Mesothelial cell of epicardium (in vitro differentiated cells): ENCODE data around the gene EFEMP2. TPM values are rescaled to one million over a fixed set of nuclear protein-coding genes. Genes with fewer than 3 reads are reported as not detected.

Experiments
- DNase-seq, 2 experiments: peaks; one replicate each; pipeline ENCODE4 v3.0.0; 2021; ENCODE audit warnings: low spot score in 2 of 2; ENCODE audit not compliant: unreplicated experiment in 2 of 2
- H3K27ac Mint-ChIP-seq: 2 replicates; pipeline ENCODE4 v1.8.0; 2021; ENCODE audit warnings: mixed read lengths
- H3K27me3 Mint-ChIP-seq: 2 replicates; pipeline ENCODE4 v1.8.0; 2021; ENCODE audit warnings: low read depth, mixed read lengths
- H3K36me3 Mint-ChIP-seq: 2 replicates; pipeline ENCODE4 v1.8.0; 2021; ENCODE audit warnings: mixed read lengths
- H3K4me1 Mint-ChIP-seq: 2 replicates; pipeline ENCODE4 v1.8.0; 2021; ENCODE audit warnings: mixed read lengths
- H3K4me3 Mint-ChIP-seq: 2 replicates; pipeline ENCODE4 v1.8.0; 2021; ENCODE audit warnings: mild to moderate bottlenecking, moderate library complexity, mixed read lengths
- H3K9me3 Mint-ChIP-seq: 2 replicates; pipeline ENCODE4 v1.8.0; 2021; ENCODE audit warnings: mixed read lengths
- total RNA-seq: library from RNA; stranded (reverse); gene quantifications from 3 replicates; pipeline ENCODE4 v1.2.1, GENCODE V29; 2021
- TF ChIP-seq, protein P1 (sequence below): fragments of 200-600 bp; sonication (generic); IDR thresholded peaks from one replicate; pipeline ENCODE4 v1.5.0; 2021; ENCODE audit warnings: antibody characterized with exemption; ENCODE audit not compliant: unreplicated experiment

The EFEMP2 gene
- total RNA-seq, 1 donor from 2014 or later, result 203 TPM

- DNase-seq, result peak in 1 of 2 experiments; percentile 60
- TF ChIP-seq, protein P1, sequence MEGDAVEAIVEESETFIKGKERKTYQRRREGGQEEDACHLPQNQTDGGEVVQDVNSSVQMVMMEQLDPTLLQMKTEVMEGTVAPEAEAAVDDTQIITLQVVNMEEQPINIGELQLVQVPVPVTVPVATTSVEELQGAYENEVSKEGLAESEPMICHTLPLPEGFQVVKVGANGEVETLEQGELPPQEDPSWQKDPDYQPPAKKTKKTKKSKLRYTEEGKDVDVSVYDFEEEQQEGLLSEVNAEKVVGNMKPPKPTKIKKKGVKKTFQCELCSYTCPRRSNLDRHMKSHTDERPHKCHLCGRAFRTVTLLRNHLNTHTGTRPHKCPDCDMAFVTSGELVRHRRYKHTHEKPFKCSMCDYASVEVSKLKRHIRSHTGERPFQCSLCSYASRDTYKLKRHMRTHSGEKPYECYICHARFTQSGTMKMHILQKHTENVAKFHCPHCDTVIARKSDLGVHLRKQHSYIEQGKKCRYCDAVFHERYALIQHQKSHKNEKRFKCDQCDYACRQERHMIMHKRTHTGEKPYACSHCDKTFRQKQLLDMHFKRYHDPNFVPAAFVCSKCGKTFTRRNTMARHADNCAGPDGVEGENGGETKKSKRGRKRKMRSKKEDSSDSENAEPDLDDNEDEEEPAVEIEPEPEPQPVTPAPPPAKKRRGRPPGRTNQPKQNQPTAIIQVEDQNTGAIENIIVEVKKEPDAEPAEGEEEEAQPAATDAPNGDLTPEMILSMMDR, result no peak
- peaks cover 37% of the 10 kb centered on the region for H3K4me1 Mint-ChIP-seq
- peak overlapping the region; percentile 81 for H3K27ac Mint-ChIP-seq
- no peak overlapping the region for H3K4me3 Mint-ChIP-seq
- H3K9me3 Mint-ChIP-seq, result no peaks in the 10 kb centered on the region
- no peaks in the 10 kb centered on the region for H3K27me3 Mint-ChIP-seq
- peaks cover 5% of the 10 kb centered on the region for H3K36me3 Mint-ChIP-seq
Observed at GRCh38 chr11:65915821-65916251, 43.2 kb upstream of the EFEMP2 start.

GRCh38 chr11:65915101-65915820 lies 42.7 kb upstream of the EFEMP2 start:
- peaks cover 35% of the 10 kb centered on the region for H3K4me1 Mint-ChIP-seq
- H3K4me3 Mint-ChIP-seq, result no peak overlapping the region
- TF ChIP-seq, protein P1, result no peak
- no peak for DNase-seq
- peak overlapping the region; percentile 81 for H3K27ac Mint-ChIP-seq
- no peaks in the 10 kb centered on the region for H3K9me3 Mint-ChIP-seq
- peaks cover 5% of the 10 kb centered on the region for H3K36me3 Mint-ChIP-seq
- H3K27me3 Mint-ChIP-seq, result no peaks in the 10 kb centered on the region

- DNase-seq, result no peak
- no peaks in the 10 kb centered on the region for H3K9me3 Mint-ChIP-seq
- peaks cover 27% of the 10 kb centered on the region for H3K4me1 Mint-ChIP-seq
Observed at GRCh38 chr11:65912845-65913244, 40.2 kb upstream of the EFEMP2 start.

DNA sequence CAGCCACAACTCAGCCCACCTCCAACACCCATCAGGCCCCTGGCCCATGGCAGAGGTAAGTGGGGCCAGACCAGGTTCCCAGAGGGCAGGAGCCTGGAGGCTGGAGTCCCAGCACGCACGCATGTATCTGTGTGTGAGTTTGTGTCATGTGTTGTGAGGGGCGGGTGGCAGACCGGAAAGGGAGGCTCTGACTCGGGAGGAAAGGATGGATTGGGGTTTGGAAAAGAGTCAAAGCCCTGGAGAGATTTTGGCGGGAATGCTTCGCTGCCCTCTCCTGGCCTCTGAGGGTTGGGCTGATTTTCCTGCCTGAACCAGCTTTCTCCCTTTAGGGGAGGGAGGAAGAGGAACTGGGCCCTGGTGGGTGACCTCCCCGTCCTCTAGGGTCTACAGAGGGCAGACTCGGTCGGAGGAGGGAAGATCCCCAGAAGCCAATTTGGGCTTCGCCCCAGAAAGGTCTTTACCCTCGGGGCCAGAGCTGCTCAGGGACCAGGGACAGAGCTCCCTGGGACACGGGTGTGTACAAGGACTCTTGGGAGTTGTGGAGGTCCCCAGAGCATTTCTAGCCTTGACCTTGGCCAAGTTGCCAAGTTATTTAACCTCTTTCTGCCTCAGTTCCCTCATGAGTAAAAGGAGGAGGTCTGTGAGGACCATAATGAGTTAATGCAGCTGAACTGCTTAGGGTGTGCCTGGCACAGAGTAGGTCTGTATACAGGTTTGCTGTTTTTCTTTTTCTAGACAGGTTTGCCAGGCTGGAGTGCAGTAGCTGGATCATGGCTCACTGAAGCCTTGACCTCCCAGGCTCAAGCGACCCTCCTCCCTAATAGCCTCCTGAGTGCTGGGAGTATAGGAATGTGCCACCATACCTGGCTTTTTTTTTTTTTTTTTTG lies 39.3 kb upstream of the EFEMP2 start:
- Mint-ChIP-seq H3K36me3 (peaks cover 2% of the 10 kb centered on the region), H3K9me3 (no peaks in the 10 kb centered on the region), H3K4me1 (peaks cover 23% of the 10 kb centered on the region), H3K27me3 (peaks cover 13% of the 10 kb centered on the region), H3K27ac (no peak overlapping the region), H3K4me3 (no peak overlapping the region)
- TF ChIP-seq, protein P1, result no peak
- no peak for DNase-seq

More at GRCh38 chr11:65912845-65913244, 40.2 kb upstream of the EFEMP2 start:
- Mint-ChIP-seq H3K4me3 (no peak overlapping the region), H3K27me3 (peaks cover 11% of the 10 kb centered on the region), H3K36me3 (peaks cover 5% of the 10 kb centered on the region), H3K27ac (no peak overlapping the region)
- TF ChIP-seq, protein P1, result no peak

DNA sequence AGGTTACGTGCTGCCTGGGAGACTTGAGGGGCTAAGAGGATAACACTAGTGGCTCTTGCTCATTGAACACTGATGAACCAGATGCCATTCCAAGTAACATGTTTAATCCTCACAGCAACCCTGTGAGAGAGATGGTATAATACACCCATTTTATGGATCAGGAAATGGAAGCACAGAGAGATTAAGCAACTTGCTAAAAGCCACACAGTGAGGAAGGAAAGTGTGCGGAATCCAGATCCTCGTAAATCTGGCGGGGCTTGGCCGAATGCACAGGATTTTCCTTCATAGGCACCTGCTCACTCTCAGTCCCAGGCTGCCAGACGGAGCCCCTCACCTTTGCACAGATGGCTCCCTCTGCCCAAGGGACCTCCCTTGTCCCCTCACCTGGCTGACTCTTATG lies 35.3 kb upstream of the EFEMP2 start:
- no peak overlapping the region for H3K4me3 Mint-ChIP-seq
- no peaks in the 10 kb centered on the region for H3K9me3 Mint-ChIP-seq
- no peak for DNase-seq
- H3K4me1 Mint-ChIP-seq, result peaks cover 3% of the 10 kb centered on the region
- no peaks in the 10 kb centered on the region for H3K36me3 Mint-ChIP-seq
- TF ChIP-seq, protein P1, result no peak
- H3K27me3 Mint-ChIP-seq, result peaks cover 31% of the 10 kb centered on the region
- no peak overlapping the region for H3K27ac Mint-ChIP-seq
